Psoas muscle (tissue), 8 donors: ENCODE data around the gene SPPL2C. TPM values are rescaled to one million over a fixed set of nuclear protein-coding genes. Genes with fewer than 3 reads are reported as not detected.

Experiments used
- ATAC-seq, 4 donors: fragments of 200-7000 bp; cut with Tn5 transposase; one replicate each; pipeline ENCODE4 v1.9.1; 2020; ENCODE audit warnings: moderate library complexity in 3 of 4, mild to moderate bottlenecking in 2 of 4
- DNase-seq, 2 donors: peaks; one replicate each; pipeline ENCODE4 v3.0.0-alpha.2; 2020
- H3K27ac ChIP-seq: fragments of 200-600 bp; one replicate; pipeline ENCODE4 v1.8.0; 2022
- H3K27me3 ChIP-seq, 3 donors: fragments of 200-600 bp in 1 of 3; one replicate each; pipeline versions ENCODE4 v1.6.1 to v1.8.0; 2013 to 2022; ENCODE audit warnings: low read length in 2 of 3, mild to moderate bottlenecking in 2 of 3, moderate library complexity in 1 of 3; ENCODE audit not compliant: insufficient read depth in 3 of 3
- H3K36me3 ChIP-seq, 2 donors: fragments of 200-600 bp in 1 of 2; one replicate each; pipeline versions ENCODE4 v1.6.1 to v1.8.0; 2013 to 2022; ENCODE audit warnings: low read depth in 1 of 2, mild to moderate bottlenecking in 1 of 2, moderate library complexity in 1 of 2; ENCODE audit not compliant: insufficient read depth in 1 of 2
- H3K4me1 ChIP-seq: fragments of 200-600 bp; one replicate; pipeline ENCODE4 v1.8.0; 2022
- H3K4me3 ChIP-seq: fragments of 200-600 bp; one replicate; pipeline ENCODE4 v1.8.0; 2022; ENCODE audit warnings: mild to moderate bottlenecking
- H3K9me3 ChIP-seq: fragments of 200-600 bp; one replicate; pipeline ENCODE4 v1.8.0; 2022
- CTCF ChIP-seq: fragments of 200-600 bp; IDR thresholded peaks from one replicate; pipeline ENCODE4 v1.8.0; 2022; ENCODE audit warnings: antibody characterized with exemption
- WGBS, 3 donors: extraction: QIAGEN DNeasy Blood & Tissue Kit; methylation state at CpG; one replicate each; pipeline versions ENCODE4 v1.1.6 to v1.1.7; 2013; 5-methylcytosine and 5-hydroxymethylcytosine counted together
- intact Hi-C, 2 donors: fragments of 100-400 bp; cut with DNase I; formaldehyde crosslinking; loops; one replicate each; pipeline versions ENCODE4 v1.11.0 to v1.14.2; 2022
- polyA plus RNA-seq, 3 donors: library from polyadenylated mRNA; stranded (reverse); fragments of 200-250 nt; gene quantifications; one replicate each; pipeline ENCODE4 v1.2.3, GENCODE V29; 2013
- total RNA-seq, 4 donors: library from RNA; stranded (reverse); fragmentation: NEBNext Ultra II Directional in 2 of 4; extraction: Animal tissue kit (Norgen Biotek cat#: 25700) in 2 of 4; gene quantifications; one replicate each; pipeline versions ENCODE4 v1.2.1 to v1.2.4, GENCODE V29; 2021 to 2023
- donor health status: healthy with polysubstance abuse.
- donor health status: DM: no; HTN: no; CAD: no; lungs with moderate emphysema.
- donor health status: Bipolar disorder and iron deficiency.
- donor health status: healthy.
- donor health status: DM: yes; HTN: yes; CAD: no.
- donor health status: DM: no; HTN: no; CAD: no.
- donor health status: DM: no; HTN: no; CAD: no.
- donor health status: DM: yes; HTN: yes; CAD: no.

SPPL2C gene
- total and polyA plus RNA-seq, 7 donors = not detected

GRCh38 chr17:45850011-45850410 lies 5.3 kb downstream of the SPPL2C start:
- H3K27me3 ChIP-seq = peaks cover 0 to 6% (median 0%) of the 10 kb centered on the region in 3 donors
- no peak overlapping the region for H3K27ac ChIP-seq
- H3K9me3 ChIP-seq = no peaks in the 10 kb centered on the region
- intact Hi-C loops = loop anchor here (5.0 kb wide), 1 partner anchor 208 kb away; no protein-coding TSS in a partner anchor
- DNase-seq (no peak), ATAC-seq (no peak)
- 83 to 93% (median 86%) methylated on average over 4 of the region's 4 CpGs for WGBS, 3 donors
- H3K4me3 ChIP-seq = no peak overlapping the region
- no peak for TF ChIP-seq CTCF
- peaks cover 5% of the 10 kb centered on the region for H3K4me1 ChIP-seq
- no peaks in the 10 kb centered on the region for H3K36me3 ChIP-seq

GRCh38 chr17:45850468-45850867 lies 5.8 kb downstream of the SPPL2C start:
- peaks cover 0 to 6% (median 0%) of the 10 kb centered on the region in 3 donors for H3K27me3 ChIP-seq
- no peak overlapping the region for H3K4me3 ChIP-seq
- no peaks in the 10 kb centered on the region for H3K36me3 ChIP-seq
- no peaks in the 10 kb centered on the region for H3K9me3 ChIP-seq
- 81 to 86% (median 85%) methylated on average over 5 of the region's 5 CpGs for WGBS, 3 donors
- intact Hi-C loops = loop anchor here (5.0 kb wide), 1 partner anchor 208 kb away; no protein-coding TSS in a partner anchor
- H3K4me1 ChIP-seq = peaks cover 5% of the 10 kb centered on the region
- no peak for ATAC-seq
- H3K27ac ChIP-seq = no peak overlapping the region
- TF ChIP-seq CTCF = no peak
- no peak for DNase-seq

GRCh38 chr17:45851022-45851421 lies 6.3 kb downstream of the SPPL2C start:
- Histone ChIP-seq H3K4me1 (peaks cover 5% of the 10 kb centered on the region), H3K36me3 (no peaks in the 10 kb centered on the region), H3K27ac (no peak overlapping the region), H3K27me3 (peaks cover 0 to 6% (median 0%) of the 10 kb centered on the region in 3 donors), H3K9me3 (no peaks in the 10 kb centered on the region), H3K4me3 (no peak overlapping the region)
- intact Hi-C loops = loop anchor here (5.0 kb wide), 1 partner anchor 209 kb away; no protein-coding TSS in a partner anchor
- no peak for DNase-seq
- ATAC-seq = no peak
- no peak for TF ChIP-seq CTCF
- 83 to 91% (median 84%) methylated on average over 6 of the region's 6 CpGs for WGBS, 3 donors

GRCh38 chr17:45851464-45851863 lies 6.8 kb downstream of the SPPL2C start:
- intact Hi-C loops = loop anchor here (5.0 kb wide), 1 partner anchor 209 kb away; no protein-coding TSS in a partner anchor
- peaks cover 5% of the 10 kb centered on the region for H3K4me1 ChIP-seq
- no peaks in the 10 kb centered on the region for H3K36me3 ChIP-seq
- H3K9me3 ChIP-seq = no peaks in the 10 kb centered on the region
- H3K27ac ChIP-seq = no peak overlapping the region
- no peak for TF ChIP-seq CTCF
- peaks cover 0 to 6% (median 0%) of the 10 kb centered on the region in 3 donors for H3K27me3 ChIP-seq
- ATAC-seq = no peak
- no peak overlapping the region for H3K4me3 ChIP-seq
- no peak for DNase-seq
- 54 to 66% (median 59%) methylated on average over 7 to 8 of the region's 8 CpGs for WGBS, 3 donors

GRCh38 chr17:45851873-45852272 lies 7.2 kb downstream of the SPPL2C start:
- no peaks in the 10 kb centered on the region for H3K36me3 ChIP-seq
- peaks cover 0 to 6% (median 0%) of the 10 kb centered on the region in 3 donors for H3K27me3 ChIP-seq
- H3K9me3 ChIP-seq = no peaks in the 10 kb centered on the region
- 63 to 85% (median 71%) methylated on average over 1 of the region's 1 CpG for WGBS, 3 donors
- H3K4me3 ChIP-seq = no peak overlapping the region
- peaks cover 5% of the 10 kb centered on the region for H3K4me1 ChIP-seq
- ATAC-seq (no peak), DNase-seq (no peak)
- H3K27ac ChIP-seq = no peak overlapping the region
- TF ChIP-seq CTCF = no peak
- intact Hi-C loops = loop anchor here (5.0 kb wide), 1 partner anchor 210 kb away; no protein-coding TSS in a partner anchor
